Measurements from ENCODE around the gene PSMD2.
"Not testable (repeated sequence)": the region's sequence is repeated elsewhere in the genome, so short reads cannot be mapped to it uniquely, and the experiment has no call there.

The PSMD2 gene

GRCh38 chr3:184298759-184299487 is at the start of gene PSMD2:
PSMD2 (plus strand) TSS chr3:184299241; CDS start chr3:184299267, 26 bp downstream.
- DNase-seq: peak; percentile 98

GRCh38 chr3:184249412-184250166 is 49.5 kb upstream of the PSMD2 start, which contains the start of gene EEF1AKMT4:
EEF1AKMT4 (plus strand) TSS chr3:184249672; CDS start chr3:184249695, 23 bp downstream.
- DNase-seq: peak; percentile 98

GRCh38 chr3:184250167-184250828 is 48.7 kb upstream of the PSMD2 start:
- peak; percentile 90 for DNase-seq

- no peak for DNase-seq
Measured at GRCh38 chr3:184255291-184256039, 43.6 kb upstream of the PSMD2 start.

GRCh38 chr3:184257083-184257915 is 41.7 kb upstream of the PSMD2 start:
- DNase-seq: no peak

- no peak for DNase-seq
Measured at GRCh38 chr3:184258926-184259325, 40.1 kb upstream of the PSMD2 start.

- DNase-seq: no peak
Measured at GRCh38 chr3:184259396-184259877, 39.6 kb upstream of the PSMD2 start.

GRCh38 chr3:184259878-184260723 is 38.9 kb upstream of the PSMD2 start:
- peak; percentile 48 for DNase-seq

GRCh38 chr3:184260724-184261269 is 38.2 kb upstream of the PSMD2 start:
- no peak for DNase-seq

GRCh38 chr3:184261270-184261853 is 37.7 kb upstream of the PSMD2 start, which contains the start of gene CAMK2N2:
CAMK2N2 (minus strand) TSS chr3:184261553; CDS start chr3:184261285, 268 bp downstream.
- peak; percentile 75 for DNase-seq

- no peak for DNase-seq
Measured at GRCh38 chr3:184261854-184262763, 36.9 kb upstream of the PSMD2 start.

- no peak for DNase-seq
Measured at GRCh38 chr3:184262764-184263179, 36.3 kb upstream of the PSMD2 start.

- not testable (repeated sequence) for DNase-seq
Measured at GRCh38 chr3:184267249-184267648, 31.8 kb upstream of the PSMD2 start.

GRCh38 chr3:184272269-184272668 is 26.8 kb upstream of the PSMD2 start:
- no peak for DNase-seq

GRCh38 chr3:184275381-184275701 is 23.7 kb upstream of the PSMD2 start:
- no peak for DNase-seq

GRCh38 chr3:184275961-184276910 is 22.8 kb upstream of the PSMD2 start, which contains the start of gene ECE2:
ECE2 (plus strand) TSS chr3:184276022; CDS start chr3:184276154, 132 bp downstream.
- DNase-seq: no peak

- no peak for DNase-seq
Measured at GRCh38 chr3:184277366-184277765, 21.7 kb upstream of the PSMD2 start.

- DNase-seq: no peak
Measured at GRCh38 chr3:184282941-184283340, 16.1 kb upstream of the PSMD2 start.

All from CD4-positive, alpha-beta T cell treated with Interleukin-12 subunit alpha and Interleukin-12 subunit beta, for 1 hour (primary cell).